ENCODE measurements around the gene TAGAP.
"Not testable (repeated sequence)": the region's sequence is repeated elsewhere in the genome, so short reads cannot be mapped to it uniquely, and the experiment has no call there.

TAGAP gene

DNA sequence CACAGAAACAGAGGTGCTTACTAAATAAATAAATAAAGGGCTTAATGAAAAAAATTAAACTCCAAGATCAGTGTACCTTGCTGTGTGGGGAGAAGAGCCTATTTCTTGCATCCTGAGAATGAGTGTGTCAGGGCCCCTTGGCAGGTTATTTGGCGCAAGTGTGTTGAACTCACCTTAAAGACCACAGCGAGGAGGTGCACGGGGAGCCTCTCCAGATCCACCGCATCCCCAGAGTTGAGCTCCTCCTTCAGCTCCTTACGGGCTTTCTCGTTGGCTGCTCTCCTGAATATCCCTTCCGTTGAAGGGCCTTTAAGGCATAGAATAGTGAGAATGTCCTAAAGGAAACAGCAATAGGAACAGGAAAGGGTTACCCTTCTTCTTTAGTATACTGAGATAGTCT, 3.6 kb downstream of the TAGAP start:
- Histone ChIP-seq H3K27me3 (ENCODE audit: insufficient read depth, low read length) (no peaks in the 10 kb centered on the region), H3K4me3 (ENCODE audit: low read length) (no peak overlapping the region), H3K36me3 (ENCODE audit: insufficient read depth, low read depth, low read length) (no peaks in the 10 kb centered on the region), H3K4me1 (ENCODE audit: insufficient read depth, low read length) (no peaks in the 10 kb centered on the region), H3K9ac (ENCODE audit: low read depth, low read length) (no peak overlapping the region), H3K27ac (ENCODE audit: low read length) (no peak overlapping the region), H3K9me3 (ENCODE audit: insufficient read depth, low read depth, low read length) (no peaks in the 10 kb centered on the region)

DNA sequence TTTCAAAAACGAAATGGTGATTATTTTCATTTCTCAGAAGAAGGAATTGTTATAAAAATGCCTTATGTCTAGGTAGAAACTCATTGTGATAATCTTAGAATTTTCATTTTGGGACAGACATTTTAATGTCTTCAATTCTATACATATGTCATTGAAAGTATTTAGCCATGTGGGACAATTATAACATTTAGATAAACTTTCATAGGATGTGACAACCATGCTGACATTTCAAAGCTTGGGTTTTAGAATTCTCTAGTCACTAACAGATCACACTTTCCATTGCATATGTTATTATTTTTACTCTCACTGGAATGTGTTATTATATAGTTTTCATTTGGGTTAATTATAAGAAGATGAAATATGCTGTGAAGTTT, 4.9 kb downstream of the TAGAP start:
- Histone ChIP-seq H3K27ac (ENCODE audit: low read length) (no peak overlapping the region), H3K9ac (ENCODE audit: low read depth, low read length) (no peak overlapping the region), H3K36me3 (ENCODE audit: insufficient read depth, low read depth, low read length) (no peaks in the 10 kb centered on the region), H3K4me1 (ENCODE audit: insufficient read depth, low read length) (no peaks in the 10 kb centered on the region), H3K9me3 (ENCODE audit: insufficient read depth, low read depth, low read length) (no peaks in the 10 kb centered on the region), H3K27me3 (ENCODE audit: insufficient read depth, low read length) (no peaks in the 10 kb centered on the region), H3K4me3 (ENCODE audit: low read length) (no peak overlapping the region)

DNA sequence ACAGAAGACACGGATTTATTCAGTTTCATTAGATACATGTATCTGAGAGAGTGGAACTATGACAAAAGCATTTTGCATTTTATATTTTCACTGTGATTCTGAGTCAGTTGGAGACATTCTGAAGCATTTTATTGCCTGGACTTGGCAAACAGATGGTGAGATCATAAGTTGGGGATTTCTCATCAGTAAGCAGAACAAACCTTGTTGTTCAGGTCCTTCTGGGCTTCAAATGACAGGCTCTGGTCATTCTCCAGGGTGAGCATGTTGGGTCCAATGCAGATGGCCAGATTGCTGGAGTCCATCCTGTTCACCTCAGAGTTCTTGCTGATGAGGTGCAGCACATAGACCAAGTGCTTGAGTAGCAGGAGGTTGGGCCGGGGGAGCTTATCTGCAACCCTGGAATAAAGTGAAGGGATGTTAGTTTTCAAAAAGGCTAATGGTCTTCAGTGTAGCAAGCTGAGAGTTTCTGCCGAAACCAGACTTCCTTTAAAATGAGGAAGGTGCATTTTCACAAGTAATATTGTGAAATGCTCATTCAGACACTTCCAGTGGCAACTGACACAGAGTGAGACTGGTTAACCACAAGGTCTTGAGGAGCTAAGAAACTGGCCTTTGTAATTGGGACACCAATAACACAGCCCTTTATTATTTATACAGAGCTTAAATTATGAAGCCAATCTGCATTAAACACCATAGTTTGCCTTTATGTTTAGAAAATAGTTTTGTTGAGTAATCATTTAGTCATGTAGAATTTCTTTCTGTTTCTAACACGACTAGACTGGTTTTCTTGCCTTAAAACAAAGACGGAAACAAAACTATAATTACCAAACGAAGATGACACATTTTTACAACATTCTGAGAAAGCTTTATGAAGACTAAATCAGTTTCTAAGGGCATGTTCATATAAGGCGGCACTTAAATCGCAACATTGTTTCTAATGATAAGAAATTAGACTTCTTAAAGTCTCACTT, 5.6 kb downstream of the TAGAP start:
- no peak overlapping the region for H3K9ac ChIP-seq (ENCODE audit: low read depth, low read length)
- no peaks in the 10 kb centered on the region for H3K9me3 ChIP-seq (ENCODE audit: insufficient read depth, low read depth, low read length)
- H3K27ac ChIP-seq (ENCODE audit: low read length): no peak overlapping the region
- H3K36me3 ChIP-seq (ENCODE audit: insufficient read depth, low read depth, low read length): no peaks in the 10 kb centered on the region
- H3K4me1 ChIP-seq (ENCODE audit: insufficient read depth, low read length): no peaks in the 10 kb centered on the region
- H3K27me3 ChIP-seq (ENCODE audit: insufficient read depth, low read length): no peaks in the 10 kb centered on the region
- no peak overlapping the region for H3K4me3 ChIP-seq (ENCODE audit: low read length)

DNA sequence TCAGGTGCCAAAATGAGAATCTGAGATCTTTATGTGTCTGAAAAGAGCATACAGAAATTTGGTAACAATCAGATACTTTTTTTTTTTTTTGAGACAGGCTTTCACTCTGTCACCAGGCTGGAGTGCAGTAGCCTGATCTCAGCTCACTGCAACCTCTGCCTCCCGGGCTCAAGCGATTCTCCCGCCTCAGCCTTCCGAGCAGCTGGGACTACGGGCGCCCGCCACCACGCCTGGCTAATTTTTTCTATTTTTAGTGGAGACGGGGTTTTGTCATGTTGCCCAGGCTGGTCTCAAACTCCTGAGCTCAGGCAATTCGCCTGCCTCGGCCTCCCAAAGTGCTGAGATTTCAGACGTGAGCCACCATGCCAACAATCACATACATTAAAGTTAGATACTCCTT, 6.5 kb downstream of the TAGAP start:
- H3K4me3 ChIP-seq (ENCODE audit: low read length); H3K4me1 ChIP-seq (ENCODE audit: insufficient read depth, low read length); H3K9me3 ChIP-seq (ENCODE audit: insufficient read depth, low read depth, low read length); H3K36me3 ChIP-seq (ENCODE audit: insufficient read depth, low read depth, low read length); H3K27me3 ChIP-seq (ENCODE audit: insufficient read depth, low read length); H3K27ac ChIP-seq (ENCODE audit: low read length); H3K9ac ChIP-seq (ENCODE audit: low read depth, low read length): not testable (repeated sequence)

DNA sequence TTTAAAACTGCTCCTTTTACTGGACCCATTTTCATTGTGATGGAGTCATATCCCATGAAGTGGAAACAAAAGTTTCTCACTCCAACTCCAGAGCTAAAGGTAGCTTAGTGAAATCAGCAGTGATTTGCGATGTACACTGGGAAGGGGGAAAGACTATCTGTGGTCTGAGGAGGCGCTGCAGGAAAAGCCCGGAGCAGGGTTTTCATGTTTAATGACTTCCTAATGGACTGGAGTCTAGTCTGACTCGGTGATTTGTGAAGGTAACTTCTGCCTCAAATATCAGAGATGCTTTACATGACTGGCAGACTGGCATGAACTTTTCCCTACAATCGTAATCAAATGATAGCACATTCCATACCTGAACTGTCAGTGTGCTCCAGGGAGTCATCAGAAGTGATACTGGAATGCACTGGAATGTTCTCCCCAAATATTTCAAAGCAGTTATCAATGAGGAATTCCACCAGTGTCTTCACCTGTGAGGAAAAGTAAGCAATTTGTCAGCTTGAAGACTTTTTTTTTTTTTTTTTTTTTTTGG, 7.0 kb downstream of the TAGAP start:
- no peaks in the 10 kb centered on the region for H3K9me3 ChIP-seq (ENCODE audit: insufficient read depth, low read depth, low read length)
- H3K27me3 ChIP-seq (ENCODE audit: insufficient read depth, low read length): no peaks in the 10 kb centered on the region
- H3K4me1 ChIP-seq (ENCODE audit: insufficient read depth, low read length): no peaks in the 10 kb centered on the region
- H3K4me3 ChIP-seq (ENCODE audit: low read length): no peak overlapping the region
- no peak overlapping the region for H3K9ac ChIP-seq (ENCODE audit: low read depth, low read length)
- H3K36me3 ChIP-seq (ENCODE audit: insufficient read depth, low read depth, low read length): no peaks in the 10 kb centered on the region
- no peak overlapping the region for H3K27ac ChIP-seq (ENCODE audit: low read length)

DNA sequence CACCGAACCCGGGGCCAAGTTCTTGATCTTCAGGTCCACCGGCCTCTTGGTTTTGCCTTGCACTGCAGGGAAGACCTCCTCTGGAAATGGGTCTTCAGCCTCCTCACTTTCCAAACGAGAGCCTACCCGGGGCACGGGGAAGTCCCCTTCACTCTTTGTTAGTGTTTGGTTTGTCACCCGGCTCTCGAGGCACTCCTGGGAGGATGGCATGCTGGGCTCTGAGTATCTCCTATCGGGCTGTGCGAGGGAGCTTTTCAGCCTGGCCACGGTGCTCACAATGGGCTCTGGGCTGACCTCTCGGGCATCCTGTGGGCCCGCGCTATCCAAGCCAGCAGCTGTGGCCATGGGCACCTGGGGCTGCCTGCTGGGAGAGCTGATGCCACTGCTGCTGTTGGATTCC, 8.1 kb downstream of the TAGAP start:
- Histone ChIP-seq H3K9ac (ENCODE audit: low read depth, low read length) (no peak overlapping the region), H3K27me3 (ENCODE audit: insufficient read depth, low read length) (no peaks in the 10 kb centered on the region), H3K36me3 (ENCODE audit: insufficient read depth, low read depth, low read length) (no peaks in the 10 kb centered on the region), H3K27ac (ENCODE audit: low read length) (no peak overlapping the region), H3K9me3 (ENCODE audit: insufficient read depth, low read depth, low read length) (no peaks in the 10 kb centered on the region), H3K4me3 (ENCODE audit: low read length) (no peak overlapping the region), H3K4me1 (ENCODE audit: insufficient read depth, low read length) (no peaks in the 10 kb centered on the region)

DNA sequence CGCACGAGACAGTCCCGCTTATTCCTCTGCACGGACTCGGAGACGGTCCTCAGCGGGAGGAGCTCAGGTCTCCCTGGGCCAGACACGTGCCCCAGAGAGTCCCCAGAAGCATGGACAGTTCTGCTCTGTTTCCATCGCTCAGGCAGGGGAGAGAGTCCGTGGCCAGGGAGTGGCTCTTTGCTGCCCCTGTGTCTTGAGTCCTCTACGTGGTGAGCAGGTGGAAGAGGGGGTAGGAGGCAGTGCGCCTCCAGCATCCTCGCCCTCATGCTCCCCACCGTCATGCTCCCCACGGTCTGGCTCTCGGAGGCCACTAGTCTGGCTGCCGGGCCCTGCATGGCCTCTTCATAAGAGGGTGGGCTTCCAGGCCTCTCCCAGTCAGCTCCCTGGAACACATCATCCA, 8.9 kb downstream of the TAGAP start:
- Histone ChIP-seq H3K9me3 (ENCODE audit: insufficient read depth, low read depth, low read length) (no peaks in the 10 kb centered on the region), H3K27me3 (ENCODE audit: insufficient read depth, low read length) (no peaks in the 10 kb centered on the region), H3K27ac (ENCODE audit: low read length) (no peak overlapping the region), H3K36me3 (ENCODE audit: insufficient read depth, low read depth, low read length) (no peaks in the 10 kb centered on the region), H3K9ac (ENCODE audit: low read depth, low read length) (no peak overlapping the region), H3K4me3 (ENCODE audit: low read length) (no peak overlapping the region), H3K4me1 (ENCODE audit: insufficient read depth, low read length) (no peaks in the 10 kb centered on the region)

DNA sequence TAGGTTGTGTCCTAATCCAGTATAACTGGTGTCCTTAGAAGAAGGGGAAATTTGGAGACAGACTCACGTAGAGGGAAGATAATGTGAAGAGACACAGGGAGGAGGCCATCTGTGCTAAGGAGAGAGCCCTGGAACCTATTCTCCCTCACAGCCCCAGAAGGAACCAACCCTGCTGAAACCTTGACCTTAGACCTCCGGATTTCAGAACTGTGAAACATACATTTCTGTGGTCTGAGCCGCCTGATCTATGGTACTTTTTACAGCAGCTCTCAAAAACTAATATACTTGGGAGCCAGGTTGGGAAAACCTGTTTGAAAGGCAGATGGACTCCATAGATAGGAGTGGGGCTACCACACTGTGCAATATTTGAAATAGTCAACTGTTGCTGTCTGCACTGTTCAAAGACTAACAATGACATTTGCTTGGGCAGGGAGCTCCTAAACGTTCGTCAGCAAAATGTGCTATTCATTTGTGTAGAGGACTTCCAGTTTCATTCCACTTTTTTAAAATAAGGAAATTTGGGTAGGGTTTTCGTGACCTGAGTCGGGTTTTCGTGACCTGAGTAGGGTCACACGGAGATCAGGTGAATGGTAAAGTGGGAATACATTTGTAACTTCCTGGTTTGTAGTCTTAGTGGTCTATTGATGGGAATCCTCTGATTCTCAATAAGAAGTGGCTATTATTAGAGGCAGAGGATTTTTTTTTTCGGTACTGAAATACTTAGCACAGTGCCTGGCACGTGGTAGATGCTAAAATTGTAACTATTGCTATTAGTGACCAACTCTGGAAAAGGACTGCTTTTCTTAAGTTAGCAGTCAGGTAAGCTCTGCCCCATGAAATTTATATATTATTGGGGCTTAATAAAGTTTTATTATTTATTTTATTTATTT, 11.4 kb downstream of the TAGAP start:
- Histone ChIP-seq H3K4me3 (ENCODE audit: low read length) (no peak overlapping the region), H3K27ac (ENCODE audit: low read length) (no peak overlapping the region), H3K36me3 (ENCODE audit: insufficient read depth, low read depth, low read length) (no peaks in the 10 kb centered on the region), H3K4me1 (ENCODE audit: insufficient read depth, low read length) (no peaks in the 10 kb centered on the region), H3K9ac (ENCODE audit: low read depth, low read length) (no peak overlapping the region), H3K27me3 (ENCODE audit: insufficient read depth, low read length) (no peaks in the 10 kb centered on the region), H3K9me3 (ENCODE audit: insufficient read depth, low read depth, low read length) (no peaks in the 10 kb centered on the region)

DNA sequence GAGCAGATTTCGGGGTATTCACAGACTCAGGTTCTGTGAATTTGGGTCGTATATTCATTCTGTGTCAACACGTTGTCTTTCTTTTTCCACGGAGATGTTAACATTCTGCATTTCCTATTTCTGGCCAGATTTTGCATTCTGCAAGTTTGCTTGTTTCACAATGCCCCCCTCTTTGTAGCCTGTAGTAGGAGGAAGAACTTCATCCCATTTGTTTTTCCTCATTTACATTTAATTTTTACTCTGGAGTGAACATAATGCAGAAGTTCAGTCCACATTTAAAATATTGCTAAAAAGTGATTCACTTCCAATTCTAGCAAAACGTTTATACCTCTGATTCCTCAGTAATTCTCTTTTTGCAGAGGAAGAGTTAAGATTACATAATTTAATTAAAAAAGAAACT, 12.9 kb downstream of the TAGAP start:
- Histone ChIP-seq H3K9ac (ENCODE audit: low read depth, low read length) (no peak overlapping the region), H3K4me3 (ENCODE audit: low read length) (no peak overlapping the region), H3K27ac (ENCODE audit: low read length) (no peak overlapping the region), H3K4me1 (ENCODE audit: insufficient read depth, low read length) (no peaks in the 10 kb centered on the region), H3K27me3 (ENCODE audit: insufficient read depth, low read length) (no peaks in the 10 kb centered on the region), H3K36me3 (ENCODE audit: insufficient read depth, low read depth, low read length) (no peaks in the 10 kb centered on the region), H3K9me3 (ENCODE audit: insufficient read depth, low read depth, low read length) (no peaks in the 10 kb centered on the region)

DNA sequence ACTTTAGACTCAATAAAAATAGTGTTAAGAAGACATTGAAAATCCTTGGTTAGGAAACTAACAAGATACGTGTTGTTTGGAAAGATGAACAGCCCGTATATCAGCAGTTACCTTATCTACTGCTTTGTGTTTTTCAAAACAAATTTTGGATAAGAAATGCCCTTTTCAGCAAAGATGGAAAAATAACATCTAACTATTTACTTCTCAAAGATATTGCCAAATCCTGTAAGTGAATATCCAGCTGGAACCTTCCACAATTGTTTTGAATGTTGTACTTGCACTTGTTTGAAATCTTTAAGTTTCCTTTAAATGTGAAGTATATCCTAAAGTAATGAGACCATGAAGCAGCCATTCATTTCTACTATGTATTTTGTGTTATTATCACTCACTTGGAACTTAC, 14.6 kb downstream of the TAGAP start:
- no peak overlapping the region for H3K27ac ChIP-seq (ENCODE audit: low read length)
- H3K4me1 ChIP-seq (ENCODE audit: insufficient read depth, low read length): no peaks in the 10 kb centered on the region
- no peak overlapping the region for H3K4me3 ChIP-seq (ENCODE audit: low read length)
- no peaks in the 10 kb centered on the region for H3K27me3 ChIP-seq (ENCODE audit: insufficient read depth, low read length)
- no peaks in the 10 kb centered on the region for H3K9me3 ChIP-seq (ENCODE audit: insufficient read depth, low read depth, low read length)
- H3K36me3 ChIP-seq (ENCODE audit: insufficient read depth, low read depth, low read length): no peaks in the 10 kb centered on the region
- H3K9ac ChIP-seq (ENCODE audit: low read depth, low read length): no peak overlapping the region

DNA sequence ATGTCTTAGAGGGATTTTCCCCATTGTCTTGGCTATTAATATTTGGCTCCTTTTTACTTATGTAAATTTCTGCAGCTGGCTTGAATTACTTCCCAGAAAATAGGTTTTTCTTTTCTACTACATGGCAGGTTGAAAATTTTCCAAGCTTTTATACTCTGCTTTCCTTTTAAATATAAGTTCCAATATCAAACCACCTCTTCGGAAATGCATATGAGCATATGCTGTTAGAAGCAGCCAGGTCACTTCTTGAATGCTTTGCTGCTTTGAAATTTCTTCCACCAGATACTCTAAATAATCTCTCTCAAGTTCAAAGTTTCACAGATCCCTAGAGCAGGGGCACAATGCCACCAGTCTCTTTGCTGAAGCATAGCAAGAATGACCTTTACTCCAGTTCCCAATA, 19.6 kb downstream of the TAGAP start:
- not testable (repeated sequence) for H3K9ac ChIP-seq (ENCODE audit: low read depth, low read length); H3K27me3 ChIP-seq (ENCODE audit: insufficient read depth, low read length); H3K9me3 ChIP-seq (ENCODE audit: insufficient read depth, low read depth, low read length); H3K27ac ChIP-seq (ENCODE audit: low read length); H3K36me3 ChIP-seq (ENCODE audit: insufficient read depth, low read depth, low read length); H3K4me1 ChIP-seq (ENCODE audit: insufficient read depth, low read length); H3K4me3 ChIP-seq (ENCODE audit: low read length)
